B cell (primary cell): Measurements from ENCODE around the gene CALM3. TPM values are rescaled to one million over a fixed set of nuclear protein-coding genes. Genes with fewer than 3 reads are reported as not detected.

ENCODE experiments used
- ATAC-seq: fragments of 200-7000 bp; cut with Tn5 transposase; one replicate; pipeline ENCODE4 v1.10.0; 2021; ENCODE audit warnings: low read depth, mild to moderate bottlenecking, moderate number of reproducible peaks, moderate library complexity
- CTCF ChIA-PET: fragments of 350-600 bp; sonication (Branson Sonifier 250); formaldehyde crosslinking; loops from one replicate; lab custom pipeline; 2021; ENCODE audit warnings: antibody characterized with exemption, inconsistent platforms; lab: Charles Lee
- POLR2A ChIA-PET: fragments of 350-600 bp; sonication (Branson Sonifier 250); formaldehyde crosslinking; loops from one replicate; lab custom pipeline; 2021; ENCODE audit warnings: antibody characterized with exemption; lab: Charles Lee
- DNase-seq: peaks from one replicate; pipeline ENCODE4 v3.0.0; 2013
- H2AFZ ChIP-seq: 2 replicates; pipeline ENCODE4 v1.6.1; 2012; ENCODE audit warnings: mild to moderate bottlenecking, low read depth, low read length; ENCODE audit not compliant: insufficient read depth, poor library complexity, severe bottlenecking
- H3K27ac ChIP-seq, 2 donors: 1 replicate in 1 of 2; 2 replicates in 1 of 2; pipeline ENCODE4 v1.5.1; 2012 to 2013; ENCODE audit warnings: low read length in 2 of 2, mild to moderate bottlenecking in 2 of 2, moderate library complexity in 1 of 2
- H3K27me3 ChIP-seq, 4 experiments: fragments of 200-600 bp in 1 of 4; sonication (generic) in 1 of 4; replicated peaks in 1 of 4; 1 replicate in 2 of 4; 2 replicates in 2 of 4; pipeline versions ENCODE4 v1.6.1 to v1.7.0; 2013 to 2016; ENCODE audit warnings: low read length in 3 of 4, mild to moderate bottlenecking in 2 of 4, mixed read lengths in 1 of 4, moderate library complexity in 1 of 4; ENCODE audit not compliant: insufficient read depth in 4 of 4, control insufficient read depth in 3 of 4; ENCODE audit errors: control extremely low read depth in 1 of 4
- H3K36me3 ChIP-seq, 2 experiments: replicated peaks in 1 of 2; 1 replicate in 1 of 2; 2 replicates in 1 of 2; pipeline versions ENCODE4 v1.6.1 to v1.7.1; 2013; ENCODE audit warnings: low read length in 1 of 2; ENCODE audit not compliant: insufficient read depth in 2 of 2, control insufficient read depth in 1 of 2; ENCODE audit errors: control extremely low read depth in 1 of 2, extremely low read depth in 1 of 2
- H3K4me1 ChIP-seq, 2 donors: fragments of 200-600 bp in 1 of 2; sonication (generic) in 1 of 2; 1 replicate in 1 of 2; 2 replicates in 1 of 2; pipeline versions ENCODE4 v1.5.1 to v1.6.1; 2013 to 2017; ENCODE audit warnings: low read length in 2 of 2; ENCODE audit not compliant: control insufficient read depth in 2 of 2, insufficient read depth in 2 of 2
- H3K4me2 ChIP-seq: replicated peaks from 2 replicates; pipeline ENCODE3; 2012; ENCODE audit warnings: mild to moderate bottlenecking, low read depth, low read length; ENCODE audit not compliant: poor library complexity, severe bottlenecking
- H3K4me3 ChIP-seq, 5 experiments: fragments of 200-600 bp in 1 of 5; sonication (generic) in 1 of 5; 1 replicate in 3 of 5; 2 replicates in 2 of 5; pipeline versions ENCODE4 v1.5.1 to v1.7.0; 2011 to 2016; ENCODE audit warnings: low read length in 4 of 5, mild to moderate bottlenecking in 4 of 5, low read depth in 2 of 5, control low read depth in 1 of 5, moderate library complexity in 1 of 5; ENCODE audit not compliant: insufficient read depth in 1 of 5; ENCODE audit errors: control extremely low read depth in 1 of 5, extremely low read depth in 1 of 5
- H3K79me2 ChIP-seq: fragments of 200-600 bp; sonication (generic); one replicate; pipeline ENCODE4 v1.6.0; 2016; ENCODE audit warnings: low read length; ENCODE audit not compliant: control insufficient read depth, insufficient read depth
- H3K9ac ChIP-seq: fragments of 200-600 bp; sonication (generic); 2 replicates; pipeline ENCODE4 v1.6.1; 2017; ENCODE audit warnings: mild to moderate bottlenecking, low read length, moderate library complexity
- H3K9me3 ChIP-seq, 3 donors: one replicate each; pipeline versions ENCODE4 v1.6.1 to v1.7.1; 2013; ENCODE audit warnings: low read length in 2 of 3; ENCODE audit not compliant: control insufficient read depth in 2 of 3, insufficient read depth in 1 of 3; ENCODE audit errors: control extremely low read depth in 1 of 3
- H4K20me1 ChIP-seq: 2 replicates; pipeline ENCODE4 v1.6.0; 2012; ENCODE audit warnings: mild to moderate bottlenecking, low read length; ENCODE audit not compliant: insufficient read depth, control insufficient read depth, poor library complexity, severe bottlenecking
- H3K27ac Mint-ChIP-seq: one replicate; pipeline ENCODE4 v1.8.0; 2021; ENCODE audit warnings: mixed read lengths
- H3K27me3 Mint-ChIP-seq: one replicate; pipeline ENCODE4 v1.8.0; 2021; ENCODE audit warnings: mixed read lengths
- H3K4me1 Mint-ChIP-seq: one replicate; pipeline ENCODE4 v1.8.0; 2021; ENCODE audit warnings: mixed read lengths
- H3K4me3 Mint-ChIP-seq: one replicate; pipeline ENCODE4 v1.8.0; 2021; ENCODE audit warnings: mixed read lengths
- H3K9me3 Mint-ChIP-seq: one replicate; pipeline ENCODE4 v1.8.0; 2022; ENCODE audit warnings: mixed read lengths; ENCODE audit not compliant: insufficient read depth
- CTCF ChIP-seq: fragments of 200-600 bp; IDR thresholded peaks from one replicate; pipeline ENCODE4 v1.8.0; 2022; ENCODE audit warnings: antibody characterized with exemption, mild to moderate bottlenecking
- EZH2 ChIP-seq: IDR thresholded peaks from 2 replicates; pipeline ENCODE4 v1.6.1; 2012; ENCODE audit warnings: borderline replicate concordance, low read depth, mild to moderate bottlenecking, moderate library complexity, low read length; ENCODE audit not compliant: insufficient read depth, poor library complexity, severe bottlenecking
- WGBS: methylation state at CpG from one replicate; pipeline ENCODE4 v1.1.5; 2013; ENCODE audit warnings: missing lambda C conversion rate; ENCODE audit not compliant: insufficient coverage; 5-methylcytosine and 5-hydroxymethylcytosine counted together
- intact Hi-C: fragments of 100-400 bp; cut with micrococcal nuclease; formaldehyde crosslinking; loops from one replicate; pipeline ENCODE4 v1.10.0; 2022
- polyA plus RNA-seq: library from polyadenylated mRNA; depleted of rRNA; stranded (reverse); fragments of >200 nt; gene quantifications from 2 replicates; pipeline ENCODE4 v1.2.3, GENCODE V29; 2012
- total RNA-seq, 2 donors: library from RNA; stranded (reverse); fragments of 120-200 nt in 1 of 2; gene quantifications; 1 replicate in 1 of 2; 2 replicates in 1 of 2; pipeline versions ENCODE4 v1.2.3 to v1.2.4, GENCODE V29; 2013 to 2022

CALM3 gene
- total and polyA plus RNA-seq, 2 donors (not counting 1 experiment from before 2014, with no cell fraction given) = 99.0 to 99.3 TPM

DNA sequence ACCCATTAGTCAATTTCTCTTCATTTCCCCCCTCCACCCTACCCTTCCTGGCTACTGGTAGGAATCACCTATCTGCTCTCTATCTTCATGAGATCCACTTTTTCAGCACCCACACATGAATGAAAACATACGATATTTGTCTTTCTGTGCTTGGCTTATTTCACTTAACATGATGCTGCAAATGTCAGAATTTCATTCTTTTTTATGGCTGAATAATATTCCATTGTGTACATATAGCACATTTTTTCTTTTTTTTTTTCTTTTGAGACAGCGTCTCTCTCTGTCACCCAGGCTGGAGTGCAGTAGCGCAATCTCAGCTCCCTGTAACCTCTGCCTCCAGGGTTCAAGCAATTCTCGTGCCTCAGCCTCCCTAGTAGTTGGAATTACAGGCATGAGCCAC lies 9.9 kb upstream of the CALM3 start:
- intact Hi-C loops = no loop called here
- no peaks in the 10 kb centered on the region for H3K4me1 ChIP-seq
- no peaks in the 10 kb centered on the region for H3K27me3 Mint-ChIP-seq
- no peaks in the 10 kb centered on the region for H3K36me3 ChIP-seq
- TF ChIP-seq EZH2 (no peak), CTCF (no peak)
- WGBS = 100% methylated on average over 2 of the region's 4 CpGs
- H3K4me1 Mint-ChIP-seq = no peaks in the 10 kb centered on the region
- no peaks in the 10 kb centered on the region for H3K9me3 Mint-ChIP-seq
- ChIA-PET POLR2A (no interaction called here), CTCF (no interaction called here)
- no peak for ATAC-seq
- H3K27ac Mint-ChIP-seq = no peak overlapping the region
- no peaks in the 10 kb centered on the region for H4K20me1 ChIP-seq
- DNase-seq = no peak
- H2AFZ ChIP-seq = no peak overlapping the region
- no peaks in the 10 kb centered on the region for H3K9me3 ChIP-seq
- no peak overlapping the region for H3K4me3 Mint-ChIP-seq
- H3K27me3 ChIP-seq = no peaks in the 10 kb centered on the region
- no peak overlapping the region for H3K9ac ChIP-seq
- no peak overlapping the region for H3K27ac ChIP-seq
- H3K4me2 ChIP-seq = no peak overlapping the region
- H3K79me2 ChIP-seq = no peaks in the 10 kb centered on the region
- H3K4me3 ChIP-seq = no peak overlapping the region

DNA sequence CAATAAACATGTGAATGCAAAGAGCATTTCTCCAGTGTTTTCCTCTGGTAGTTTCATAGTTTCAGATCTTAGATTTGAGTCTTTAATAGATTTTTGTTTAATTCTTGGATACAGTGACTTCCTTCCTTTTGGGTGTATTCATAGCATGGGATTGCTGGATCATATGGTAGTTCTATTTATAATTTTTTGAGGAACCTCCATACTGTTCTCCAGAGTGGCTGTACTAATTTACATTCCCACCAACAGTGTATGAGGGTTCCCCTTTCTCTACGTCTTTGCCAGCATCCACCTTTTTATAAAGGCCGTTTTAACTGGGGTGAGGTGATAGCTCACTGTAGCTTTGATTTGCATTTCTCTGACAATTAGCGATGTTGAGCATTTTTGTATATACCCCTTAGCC lies 9.3 kb upstream of the CALM3 start:
- ChIA-PET CTCF (no interaction called here), POLR2A (no interaction called here)
- Mint-ChIP-seq H3K27ac (no peak overlapping the region), H3K9me3 (no peaks in the 10 kb centered on the region), H3K4me3 (no peak overlapping the region), H3K27me3 (no peaks in the 10 kb centered on the region), H3K4me1 (no peaks in the 10 kb centered on the region)
- H3K4me1 ChIP-seq = no peaks in the 10 kb centered on the region
- intact Hi-C loops = no loop called here
- WGBS = no CpG with 5 or more reads among the region's 3 CpGs
- no peaks in the 10 kb centered on the region for H3K79me2 ChIP-seq
- no peak overlapping the region for H3K9ac ChIP-seq
- H3K4me3 ChIP-seq = no peak overlapping the region
- TF ChIP-seq EZH2 (no peak), CTCF (no peak)
- no peak overlapping the region for H2AFZ ChIP-seq
- ATAC-seq (no peak), DNase-seq (no peak)
- H3K27me3 ChIP-seq = no peaks in the 10 kb centered on the region
- no peaks in the 10 kb centered on the region for H3K9me3 ChIP-seq
- H3K27ac ChIP-seq = no peak overlapping the region
- H3K36me3 ChIP-seq = no peaks in the 10 kb centered on the region
- H3K4me2 ChIP-seq = no peak overlapping the region
- no peaks in the 10 kb centered on the region for H4K20me1 ChIP-seq
